ENCODE results near the gene FGFR2.

Gene FGFR2

GRCh38 chr10:121444520-121445165, 153.6 kb downstream of the FGFR2 start:
- H3K4me3 ChIP-seq (ENCODE audit: low read length): no peak overlapping the region
- no peaks in the 10 kb centered on the region for H3F3A ChIP-seq (ENCODE audit: control insufficient read depth, insufficient read depth)
- no peaks in the 10 kb centered on the region for H3K27me3 ChIP-seq (ENCODE audit: control insufficient read depth, low read length)
- H3K36me3 ChIP-seq (ENCODE audit: control insufficient read depth, low read length): no peaks in the 10 kb centered on the region
- no peaks in the 10 kb centered on the region for H3K4me1 ChIP-seq (ENCODE audit: control insufficient read depth, low read length)
- no peaks in the 10 kb centered on the region for H3K9me3 ChIP-seq (ENCODE audit: control insufficient read depth, insufficient read depth, low read length)
- H3K79me2 ChIP-seq (ENCODE audit: control insufficient read depth, low read length): no peaks in the 10 kb centered on the region
- H3K9me2 ChIP-seq (replicated peaks; ENCODE audit: control insufficient read depth, low read length): no peaks in the 10 kb centered on the region
- no peaks in the 10 kb centered on the region for H4K20me1 ChIP-seq (ENCODE audit: control insufficient read depth, insufficient read depth, low read depth, low read length)
- H3K27ac ChIP-seq (ENCODE audit: low read depth, low read length): no peak overlapping the region
- H3K4me2 ChIP-seq (ENCODE audit: low read length): no peak overlapping the region
- TF ChIP-seq CTCF (IDR thresholded peaks at IDR 0.05; ENCODE audit: low read depth, low read length, poor library complexity, severe bottlenecking): no peak
- TF ChIP-seq EZH2phosphoT487 (IDR thresholded peaks at IDR 0.05; ENCODE audit: borderline replicate concordance, low read length): no peak

- Histone ChIP-seq H3K27me3 (ENCODE audit: control insufficient read depth, low read length) (no peaks in the 10 kb centered on the region), H4K20me1 (ENCODE audit: control insufficient read depth, insufficient read depth, low read depth, low read length) (no peaks in the 10 kb centered on the region)
- TF ChIP-seq CTCF (IDR thresholded peaks at IDR 0.05; ENCODE audit: low read depth, low read length, poor library complexity, severe bottlenecking) (no peak), EZH2phosphoT487 (IDR thresholded peaks at IDR 0.05; ENCODE audit: borderline replicate concordance, low read length) (no peak)
Observed at GRCh38 chr10:121442086-121442935, 155.9 kb downstream of the FGFR2 start.

GRCh38 chr10:121440461-121440860, 157.8 kb downstream of the FGFR2 start:
- no peak overlapping the region for H3K4me2 ChIP-seq (ENCODE audit: low read length)
- H3K27ac ChIP-seq (ENCODE audit: low read depth, low read length): no peak overlapping the region
- H4K20me1 ChIP-seq (ENCODE audit: control insufficient read depth, insufficient read depth, low read depth, low read length): no peaks in the 10 kb centered on the region
- H3K9me3 ChIP-seq (ENCODE audit: control insufficient read depth, insufficient read depth, low read length): no peaks in the 10 kb centered on the region
- no peaks in the 10 kb centered on the region for H3K4me1 ChIP-seq (ENCODE audit: control insufficient read depth, low read length)
- no peak overlapping the region for H3K4me3 ChIP-seq (ENCODE audit: low read length)
- no peaks in the 10 kb centered on the region for H3K27me3 ChIP-seq (ENCODE audit: control insufficient read depth, low read length)
- H3K36me3 ChIP-seq (ENCODE audit: control insufficient read depth, low read length): no peaks in the 10 kb centered on the region
- H3K9me2 ChIP-seq (replicated peaks; ENCODE audit: control insufficient read depth, low read length): no peaks in the 10 kb centered on the region
- H3F3A ChIP-seq (ENCODE audit: control insufficient read depth, insufficient read depth): no peaks in the 10 kb centered on the region
- no peaks in the 10 kb centered on the region for H3K79me2 ChIP-seq (ENCODE audit: control insufficient read depth, low read length)
- TF ChIP-seq CTCF (IDR thresholded peaks at IDR 0.05; ENCODE audit: low read depth, low read length, poor library complexity, severe bottlenecking): no peak

More at GRCh38 chr10:121442086-121442935, 155.9 kb downstream of the FGFR2 start:
- Histone ChIP-seq H3K9me2 (replicated peaks; ENCODE audit: control insufficient read depth, low read length) (no peaks in the 10 kb centered on the region), H3K4me3 (ENCODE audit: low read length) (no peak overlapping the region), H3K4me2 (ENCODE audit: low read length) (no peak overlapping the region), H3K27ac (ENCODE audit: low read depth, low read length) (no peak overlapping the region), H3K4me1 (ENCODE audit: control insufficient read depth, low read length) (no peaks in the 10 kb centered on the region), H3K9me3 (ENCODE audit: control insufficient read depth, insufficient read depth, low read length) (no peaks in the 10 kb centered on the region), H3F3A (ENCODE audit: control insufficient read depth, insufficient read depth) (no peaks in the 10 kb centered on the region), H3K36me3 (ENCODE audit: control insufficient read depth, low read length) (no peaks in the 10 kb centered on the region), H3K79me2 (ENCODE audit: control insufficient read depth, low read length) (no peaks in the 10 kb centered on the region)
